A204.1 (cell line): ENCODE measurements around the gene NEUROD2.

ENCODE experiments used
- FAIRE-seq: peaks from 2 replicates; lab custom pipeline; 2012; peaks lifted over from hg19 to GRCh38; lab: Jason Lieb, UNC

NEUROD2 gene

DNA sequence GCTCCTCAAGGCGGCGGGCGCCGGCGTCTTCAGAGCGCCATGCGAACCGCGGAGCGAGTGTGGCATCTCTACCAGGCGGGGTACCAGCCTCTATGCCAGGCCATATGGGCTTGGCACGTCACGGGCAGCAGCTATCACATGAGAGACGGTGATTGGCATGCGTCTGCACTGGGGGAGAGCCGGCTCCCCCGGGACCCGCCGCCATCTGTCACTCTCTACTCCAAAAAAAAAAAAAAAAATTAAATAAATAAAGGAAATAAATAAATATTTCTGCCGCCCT lies at the start of gene NEUROD2:
Gene NEUROD2, minus strand, starts transcription at position 70 of the 280 bp plus-strand sequence. CDS start 1,321 bp downstream, outside the sequence.
- no peak for FAIRE-seq

DNA sequence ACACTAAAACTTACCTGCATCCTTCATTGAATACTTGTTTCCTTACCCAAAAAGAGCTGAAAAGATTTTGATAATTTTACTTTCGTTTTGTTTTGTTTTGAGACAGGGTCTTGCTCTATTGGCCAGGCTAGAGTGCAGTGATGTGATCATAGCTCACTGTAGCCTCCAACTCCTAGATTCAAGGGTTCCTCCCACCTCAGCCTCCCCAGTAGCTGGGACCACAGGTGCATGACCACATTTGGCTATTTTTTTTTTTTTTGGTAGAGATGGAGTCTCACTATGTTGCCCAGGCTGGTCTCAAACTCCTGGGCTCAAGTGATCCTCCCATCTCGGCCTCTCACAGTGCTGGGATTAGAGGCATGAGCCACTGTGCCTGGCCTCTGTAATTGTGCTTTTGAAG lies 47.4 kb upstream of the NEUROD2 start:
- FAIRE-seq: no peak

DNA sequence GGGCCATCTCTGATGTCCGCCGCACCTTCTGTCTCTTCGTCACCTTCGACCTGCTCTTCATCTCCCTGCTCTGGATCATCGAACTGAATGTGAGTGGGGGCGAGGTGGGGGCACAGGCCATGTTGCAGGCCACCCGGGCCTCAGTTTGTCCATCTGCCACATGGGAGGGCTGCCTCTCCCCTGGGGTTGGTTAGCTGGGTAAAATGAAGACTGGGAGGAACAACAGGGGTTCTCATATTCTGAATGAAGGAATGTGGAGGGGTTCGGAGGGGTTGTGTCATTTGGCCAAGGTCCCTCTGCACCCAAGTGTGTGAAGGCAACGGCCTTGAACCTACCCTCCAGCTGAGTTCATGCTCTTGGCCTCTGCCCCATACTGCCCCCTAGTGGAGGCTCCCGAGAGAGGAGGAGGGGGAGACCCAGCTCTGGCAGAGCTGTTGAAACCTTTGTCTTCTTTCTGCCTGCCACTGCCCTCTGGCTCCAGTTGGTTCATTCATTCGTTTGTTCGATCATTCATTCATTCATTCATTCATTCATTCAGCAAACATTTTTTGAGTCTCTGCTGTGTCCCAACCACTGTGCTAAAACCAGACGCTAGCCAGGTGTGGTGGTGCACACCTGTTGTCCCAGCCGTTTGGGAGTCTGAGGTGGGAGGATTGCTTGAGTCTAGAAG lies 46.1 kb upstream of the NEUROD2 start:
- FAIRE-seq: no peak

DNA sequence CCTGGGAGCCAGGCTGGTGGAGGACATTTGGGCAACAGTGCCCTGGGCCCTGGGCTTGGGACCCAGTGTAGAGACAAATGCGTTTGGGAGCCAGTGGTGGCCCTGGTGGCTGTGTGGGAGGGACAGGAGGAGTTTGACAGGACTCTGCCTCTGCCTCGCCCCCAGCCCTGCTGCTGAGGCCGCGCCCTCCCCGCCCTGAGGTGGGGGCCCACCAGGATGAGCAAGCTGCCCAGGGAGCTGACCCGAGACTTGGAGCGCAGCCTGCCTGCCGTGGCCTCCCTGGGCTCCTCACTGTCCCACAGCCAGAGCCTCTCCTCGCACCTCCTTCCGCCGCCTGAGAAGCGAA lies 45.6 kb upstream of the NEUROD2 start:
- no peak for FAIRE-seq

DNA sequence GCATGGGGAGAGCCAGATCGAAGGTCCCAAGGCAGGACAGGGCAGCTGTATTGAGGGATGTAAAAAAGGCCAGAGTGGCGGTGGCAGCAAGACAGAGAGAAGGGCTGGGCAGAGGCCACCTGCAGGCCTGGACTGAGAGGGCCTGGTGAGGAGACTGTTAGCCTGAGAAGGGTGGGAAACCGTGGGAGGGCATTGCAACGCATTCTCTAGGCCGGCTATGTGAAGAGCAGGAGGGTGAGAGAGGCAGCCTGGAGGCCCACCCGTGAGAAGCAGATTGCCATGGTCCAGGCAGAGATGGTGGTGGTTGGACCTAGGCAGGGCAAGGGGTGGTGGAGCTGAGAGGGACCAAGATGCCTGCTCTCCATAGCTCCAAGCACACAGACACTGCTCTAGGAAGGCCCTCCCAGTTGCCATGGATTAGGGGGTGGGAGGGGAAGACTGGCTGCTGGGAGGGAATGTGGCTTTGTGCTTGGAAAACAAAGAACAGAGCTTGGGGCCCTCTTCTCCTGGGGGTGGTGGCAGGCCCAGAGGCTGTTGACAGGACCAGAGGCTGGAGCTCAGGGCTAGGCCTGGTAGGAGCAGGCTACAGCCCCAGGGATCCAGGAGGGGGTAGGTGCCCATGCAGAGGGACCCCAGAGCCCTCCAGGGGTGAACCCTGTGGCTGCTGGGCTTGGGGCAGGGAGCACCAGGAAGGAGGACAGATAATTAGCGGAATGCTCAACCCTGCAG lies 45.0 kb upstream of the NEUROD2 start:
- no peak for FAIRE-seq

DNA sequence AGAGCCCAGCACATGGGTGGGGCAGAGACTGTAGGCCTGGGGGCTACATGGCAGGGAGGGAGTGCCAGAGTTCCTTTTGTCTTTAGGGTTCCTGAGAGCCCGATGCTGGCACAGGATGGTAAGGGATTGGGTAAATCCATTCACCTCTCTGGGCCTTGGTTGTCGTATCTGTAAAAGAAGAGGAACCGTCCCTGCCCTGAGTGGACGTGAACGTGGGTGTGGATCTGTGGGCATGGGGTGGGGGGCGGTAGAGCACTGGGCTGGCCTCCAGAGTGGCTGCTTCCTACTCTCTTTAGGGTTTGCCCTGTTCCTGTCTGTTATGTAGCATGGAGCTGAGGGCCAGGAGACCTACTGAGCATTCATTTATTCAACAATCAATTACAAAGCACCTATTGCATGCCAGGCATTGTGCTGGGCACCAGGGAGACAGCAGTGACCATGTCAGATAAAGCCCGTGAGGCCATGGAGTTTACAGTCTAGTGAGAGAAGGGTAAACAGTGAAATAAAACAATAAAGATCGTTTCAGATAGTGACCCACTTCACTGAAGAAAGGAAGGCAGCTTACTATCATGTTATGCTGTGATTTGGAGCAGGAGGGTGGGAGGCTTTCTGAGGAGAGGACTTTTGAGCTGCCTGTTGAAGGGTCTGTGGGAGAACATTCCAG lies 44.3 kb upstream of the NEUROD2 start:
- no peak for FAIRE-seq

DNA sequence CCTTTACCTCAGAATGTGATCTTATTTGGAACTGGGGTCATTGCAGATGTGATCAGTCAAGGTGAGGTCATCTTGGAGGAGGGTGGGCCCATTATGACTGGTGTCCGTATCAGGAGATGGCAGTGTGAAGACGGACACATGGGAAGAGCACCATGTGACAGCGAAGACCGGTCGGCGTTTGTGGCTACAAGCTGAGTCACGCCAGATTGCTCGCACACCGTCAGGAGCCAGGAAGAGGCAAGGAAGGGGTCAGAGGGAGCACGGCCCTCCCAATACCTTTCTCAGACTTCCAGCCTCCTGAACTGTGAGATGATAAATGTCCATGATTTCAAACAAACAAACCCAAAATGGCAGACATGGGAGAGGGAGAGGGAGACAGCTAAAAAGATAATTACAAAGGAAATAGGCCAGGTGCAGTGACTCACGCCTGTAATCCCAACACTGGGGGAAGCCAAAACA lies 42.4 kb upstream of the NEUROD2 start:
- FAIRE-seq: no peak

DNA sequence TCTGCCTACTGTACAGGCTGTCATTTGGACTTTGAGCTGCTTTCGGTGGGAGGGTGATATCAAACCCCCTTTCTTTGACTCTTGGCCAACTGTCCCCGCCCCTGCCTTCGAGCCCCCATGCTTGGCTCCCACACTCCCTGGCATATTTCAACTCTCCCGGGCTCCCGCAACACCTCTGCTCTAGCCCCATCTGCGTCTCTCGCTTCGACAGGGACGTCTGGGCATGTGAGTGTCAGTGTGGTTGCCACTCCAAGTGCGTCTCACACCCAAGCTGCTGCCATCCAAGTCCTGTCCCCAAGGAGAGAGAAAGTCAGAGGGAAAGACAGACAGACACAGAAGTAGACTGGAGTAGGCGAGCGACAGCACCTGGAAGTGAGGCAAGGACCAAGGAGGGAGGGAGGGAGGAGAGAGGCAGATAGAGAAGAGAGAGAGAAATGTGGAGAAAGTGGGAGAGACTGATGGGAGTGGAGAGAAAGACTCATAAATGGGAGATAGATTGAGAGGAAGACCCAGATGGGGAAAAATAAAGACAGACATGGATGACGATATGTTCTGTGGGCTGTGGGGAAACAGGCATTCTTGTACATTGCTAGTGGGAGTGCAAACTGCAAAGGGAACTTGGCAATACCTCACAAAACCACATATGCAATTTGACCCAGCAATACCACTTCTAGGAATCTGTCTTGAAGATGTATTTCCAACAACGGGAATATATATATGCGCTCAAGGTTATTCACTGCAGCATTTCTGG lies 41.1 kb upstream of the NEUROD2 start:
- no peak for FAIRE-seq

DNA sequence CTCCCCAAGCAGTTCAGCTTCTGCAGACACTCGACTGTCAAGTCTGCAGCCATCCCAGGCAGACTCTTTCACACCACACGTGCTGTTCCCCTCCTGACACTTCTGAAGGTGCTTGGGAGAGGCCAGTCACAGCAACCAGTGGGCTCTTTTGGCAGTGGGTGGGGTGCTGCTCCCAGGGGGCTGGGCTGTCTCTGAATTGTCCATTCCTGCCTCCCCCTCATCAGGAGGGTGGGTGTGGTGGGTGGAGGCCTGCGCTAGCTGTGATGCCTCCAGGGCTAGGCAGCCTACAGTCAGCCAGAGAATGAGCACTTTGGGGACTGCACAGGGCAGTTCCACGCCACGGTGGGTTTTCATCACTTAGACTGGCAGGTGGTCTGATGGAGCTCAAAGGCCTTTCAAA lies 39.5 kb upstream of the NEUROD2 start:
- FAIRE-seq: no peak

DNA sequence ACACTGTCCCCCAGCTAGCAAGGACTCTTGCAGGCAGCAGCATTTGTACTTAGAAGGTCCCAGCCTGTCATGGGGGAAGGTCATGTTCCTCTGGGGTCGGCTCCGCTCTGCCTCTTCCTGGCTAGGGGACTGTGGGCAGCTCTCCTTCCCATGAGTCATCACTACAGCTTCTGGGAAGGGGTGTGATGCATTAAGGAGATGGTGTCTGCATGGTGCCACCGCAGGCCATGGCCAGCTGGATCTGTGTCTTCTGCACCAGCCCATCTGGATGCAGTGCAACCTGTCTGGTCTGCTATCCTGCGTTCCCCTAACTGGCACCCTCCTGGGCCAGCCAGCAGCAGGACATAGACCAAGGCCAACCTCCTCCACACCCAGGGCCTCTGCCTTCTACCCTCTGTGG lies 35.6 kb upstream of the NEUROD2 start:
- no peak for FAIRE-seq

DNA sequence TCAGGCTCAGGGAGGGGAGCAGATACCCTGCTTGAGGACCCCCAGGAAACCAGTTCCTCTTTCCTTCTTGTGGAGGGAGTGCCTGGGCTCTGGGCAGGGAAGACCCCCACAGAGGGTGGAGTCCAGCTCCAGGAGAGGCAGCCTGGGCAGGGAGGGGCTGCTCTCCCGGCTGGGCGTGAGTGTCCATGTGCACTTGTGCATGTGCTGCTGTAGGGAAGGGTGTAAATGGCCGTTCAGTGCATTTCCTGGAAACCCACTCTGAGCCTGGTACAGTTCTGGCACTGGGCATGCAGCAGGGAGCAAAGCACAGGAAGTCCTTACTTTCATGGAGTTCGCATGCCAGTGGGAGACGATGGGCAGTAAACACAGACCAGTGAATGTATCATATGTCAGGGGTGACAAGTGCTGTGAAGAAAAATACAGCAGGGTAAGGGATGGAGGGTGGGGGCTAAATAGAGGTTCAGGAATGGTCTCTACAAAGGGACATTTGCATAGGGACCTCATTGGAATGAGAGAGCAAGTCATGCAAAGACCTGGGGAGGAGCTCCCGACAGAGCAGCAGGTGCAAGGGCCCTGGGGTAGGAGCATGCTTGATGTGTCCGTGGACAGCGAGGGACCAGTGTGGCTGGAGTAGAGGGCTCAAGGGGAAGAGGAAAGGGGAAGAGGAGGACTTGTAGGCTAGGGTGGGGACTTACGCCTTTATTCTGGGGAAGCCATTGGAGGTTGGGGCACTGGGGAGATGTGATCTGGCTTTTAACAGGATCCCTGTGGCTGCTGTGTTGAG lies 34.8 kb upstream of the NEUROD2 start:
- FAIRE-seq: no peak

DNA sequence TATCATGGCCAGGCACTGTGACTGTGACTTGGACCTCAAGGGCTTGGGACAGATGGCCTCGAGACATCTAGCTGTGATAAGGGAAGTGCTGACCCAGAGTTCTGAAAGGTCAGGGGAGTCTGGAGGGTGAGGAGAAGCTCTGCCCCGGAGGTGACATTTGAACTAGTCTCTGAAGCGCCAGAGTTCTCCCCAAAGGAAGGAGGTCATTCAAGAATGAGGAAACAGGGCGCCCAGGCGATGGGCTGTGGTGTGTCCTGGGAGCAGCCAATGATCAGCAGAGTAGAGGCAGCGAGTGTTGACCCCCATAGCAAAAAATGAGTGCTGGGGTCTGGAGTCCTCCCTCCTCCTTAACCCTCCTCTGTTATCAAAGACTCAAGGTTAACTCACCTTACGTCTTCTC lies 34.2 kb upstream of the NEUROD2 start:
- FAIRE-seq: no peak

DNA sequence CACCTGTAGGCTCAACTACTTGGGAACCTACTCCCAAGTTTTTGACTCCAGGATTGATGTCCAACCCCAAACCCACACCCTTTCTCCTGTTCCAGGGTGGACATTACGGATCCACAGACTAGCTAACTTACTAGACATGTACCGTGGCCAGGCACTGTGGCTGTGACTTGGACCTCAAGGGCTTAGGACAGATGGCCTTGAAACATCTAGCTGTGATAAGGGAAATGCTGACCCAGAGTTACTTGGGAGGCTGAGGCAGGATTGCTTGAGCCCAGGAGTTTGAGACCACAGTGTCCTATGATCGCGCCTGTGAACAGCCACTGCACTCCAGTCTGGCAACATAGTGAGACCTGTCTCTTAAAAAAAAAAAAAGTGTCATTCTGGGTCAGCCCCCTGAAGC lies 33.4 kb upstream of the NEUROD2 start:
- no peak for FAIRE-seq

DNA sequence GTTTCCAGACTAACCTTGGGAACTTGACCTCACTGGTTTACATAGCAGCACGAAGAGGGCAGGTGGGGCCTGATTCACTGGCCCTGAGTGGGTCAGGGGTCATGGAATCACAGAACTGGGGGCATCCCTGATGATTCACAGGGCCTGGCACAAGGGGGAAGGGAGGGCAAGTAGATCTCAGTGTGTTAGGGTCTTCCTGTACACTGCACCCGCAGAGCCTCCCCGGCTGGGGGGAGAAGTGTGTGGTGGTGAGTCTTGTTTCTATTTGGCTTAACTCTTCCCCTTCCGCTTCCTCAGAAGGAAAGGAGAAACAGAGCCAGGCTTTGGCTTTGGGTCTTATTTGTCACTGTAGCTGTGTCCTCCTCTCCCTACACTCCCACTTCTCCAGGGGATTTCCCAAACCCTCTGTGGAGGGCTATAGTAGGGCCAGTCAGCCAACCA lies 32.9 kb upstream of the NEUROD2 start:
- FAIRE-seq: no peak

DNA sequence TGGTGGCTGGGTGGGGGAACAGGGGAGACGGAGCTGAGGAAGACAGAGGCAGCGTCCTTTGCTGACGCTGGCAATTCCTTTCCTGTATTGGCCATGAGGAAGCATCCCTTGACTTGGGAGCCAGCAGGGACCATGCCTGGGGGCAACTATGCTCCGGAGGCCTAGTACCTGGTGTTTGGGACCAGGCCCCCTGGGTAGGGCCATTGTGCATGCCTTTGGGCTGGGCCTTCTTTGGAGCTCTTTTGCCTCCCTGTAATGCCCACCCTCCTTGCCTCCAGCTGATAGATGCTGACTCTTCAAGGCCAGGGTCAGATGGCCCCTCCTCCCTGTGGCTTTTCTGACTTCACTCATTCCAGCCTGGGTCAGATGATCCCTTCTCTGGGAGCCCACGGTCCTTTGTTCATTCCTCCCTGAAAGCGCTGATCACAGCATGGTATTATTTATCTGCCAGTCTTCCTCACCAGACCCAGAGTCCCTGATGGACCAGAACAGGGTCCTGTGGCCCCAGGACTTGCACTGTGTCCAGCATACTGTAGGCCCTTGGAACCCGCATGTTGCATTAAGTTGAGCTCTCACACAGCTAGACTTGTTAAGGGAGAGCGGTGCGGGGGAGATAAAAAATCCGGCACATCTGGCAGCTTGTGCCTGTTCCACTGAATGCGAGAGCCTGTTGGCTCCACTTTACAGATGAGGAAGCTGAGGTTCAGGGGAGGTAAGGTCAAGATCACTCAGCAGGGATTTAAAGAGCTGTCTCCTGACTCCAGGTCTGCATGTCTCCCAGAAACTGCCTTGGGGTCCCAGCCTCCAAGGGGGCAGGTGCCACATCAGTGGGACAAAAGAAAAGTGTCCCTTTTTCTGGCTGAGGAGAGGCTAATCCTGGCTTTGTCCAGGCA lies 32.1 kb upstream of the NEUROD2 start:
- FAIRE-seq: no peak

DNA sequence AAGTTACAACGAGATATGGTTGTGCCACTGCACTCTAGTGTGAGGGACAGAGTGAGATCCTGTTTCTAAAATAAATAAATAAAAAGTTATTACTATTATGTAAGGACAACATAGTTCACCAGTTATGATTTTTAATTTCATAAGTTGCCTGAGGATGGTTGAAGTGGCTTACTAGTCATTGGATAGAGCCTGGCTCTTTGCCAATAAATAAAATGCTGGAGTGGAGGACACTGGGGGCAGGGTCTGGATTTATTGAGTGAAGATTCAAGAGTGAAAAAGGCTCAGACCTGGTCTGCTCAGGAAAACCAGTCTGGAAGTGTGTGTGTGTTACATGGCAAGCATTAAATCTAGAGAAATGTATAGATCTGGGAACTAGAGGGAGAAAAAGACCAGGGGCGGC lies 31.3 kb upstream of the NEUROD2 start:
- FAIRE-seq: no peak

DNA sequence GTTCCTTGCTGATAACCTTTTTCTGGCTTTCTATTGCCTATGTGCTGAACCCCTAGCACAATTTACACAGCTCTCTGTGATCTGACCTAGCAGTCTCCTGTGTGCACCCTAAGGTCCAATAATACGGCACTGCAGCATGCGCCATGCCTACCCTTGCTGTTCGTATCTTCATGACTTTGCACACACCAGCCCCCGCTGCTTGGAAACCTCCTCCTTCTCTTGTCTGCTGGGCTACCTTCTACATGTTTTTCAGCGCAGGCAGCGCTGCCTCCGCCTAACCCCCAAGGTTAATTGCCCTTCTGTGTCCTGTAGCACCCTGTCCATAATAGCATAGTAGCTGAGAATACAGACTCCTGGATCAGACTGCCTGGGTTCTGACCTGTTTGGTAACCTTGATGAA lies 30.6 kb upstream of the NEUROD2 start:
- no peak for FAIRE-seq

DNA sequence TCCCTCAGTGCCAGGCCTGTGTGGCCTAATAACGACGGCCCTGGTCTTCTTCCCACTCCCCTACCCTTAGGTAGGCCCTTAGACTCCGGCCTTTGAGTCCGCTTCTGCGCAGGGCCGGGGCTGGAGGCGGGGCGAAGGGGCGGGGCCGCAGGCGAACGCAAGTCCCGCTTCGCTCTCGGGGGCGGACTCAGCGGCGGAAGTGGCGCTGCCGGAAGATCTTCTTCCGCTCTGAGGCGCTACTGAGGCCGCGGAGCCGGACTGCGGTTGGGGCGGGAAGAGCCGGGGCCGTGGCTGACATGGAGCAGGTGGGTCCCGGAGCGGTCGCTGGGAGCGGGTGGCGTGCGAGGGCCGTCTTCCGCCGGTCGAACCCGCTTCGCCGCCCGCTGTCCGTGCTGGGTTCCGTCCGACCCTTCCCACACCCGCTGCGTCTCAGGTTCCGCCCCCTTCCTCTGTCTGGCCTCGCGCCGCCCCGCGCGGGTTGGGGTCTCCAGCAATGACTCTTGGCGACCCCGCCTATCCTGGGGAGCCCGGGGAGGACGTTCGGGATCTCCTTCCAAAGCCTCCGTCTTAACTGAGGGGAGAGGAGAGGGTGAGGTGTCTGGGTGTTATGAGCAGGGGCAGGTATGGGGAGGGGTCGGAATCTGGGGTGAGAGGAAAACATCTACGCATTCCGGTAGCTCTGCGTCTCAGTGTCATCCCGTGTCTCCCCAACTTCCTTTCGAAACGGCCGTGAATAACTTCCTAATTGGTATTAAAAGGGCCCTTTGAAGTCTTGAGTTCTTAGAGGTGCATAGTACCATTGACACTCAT lies 29.4 kb upstream of the NEUROD2 start, which contains the start of gene STARD3:
Gene STARD3, plus strand, starts transcription at position 218 of the 810 bp plus-strand sequence. CDS start 16,388 bp downstream, outside the sequence.
- FAIRE-seq: no peak

DNA sequence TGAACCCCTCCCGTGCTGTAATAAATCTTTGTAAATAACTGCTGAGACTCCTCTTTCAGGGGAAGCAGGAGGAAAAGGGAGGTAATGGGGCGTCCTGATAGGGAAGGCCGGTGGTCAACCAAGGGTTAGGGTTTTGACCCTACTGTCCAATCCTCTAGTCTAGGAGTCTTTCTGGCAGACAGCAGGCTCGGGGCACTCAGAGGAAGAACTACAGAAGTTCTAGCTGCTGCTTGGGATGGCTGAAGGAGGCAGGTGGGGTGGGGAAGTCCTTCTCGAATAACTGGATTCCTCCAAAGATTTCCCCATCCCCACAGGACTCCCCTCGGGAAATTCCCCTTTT lies 28.8 kb upstream of the NEUROD2 start:
- FAIRE-seq: no peak

DNA sequence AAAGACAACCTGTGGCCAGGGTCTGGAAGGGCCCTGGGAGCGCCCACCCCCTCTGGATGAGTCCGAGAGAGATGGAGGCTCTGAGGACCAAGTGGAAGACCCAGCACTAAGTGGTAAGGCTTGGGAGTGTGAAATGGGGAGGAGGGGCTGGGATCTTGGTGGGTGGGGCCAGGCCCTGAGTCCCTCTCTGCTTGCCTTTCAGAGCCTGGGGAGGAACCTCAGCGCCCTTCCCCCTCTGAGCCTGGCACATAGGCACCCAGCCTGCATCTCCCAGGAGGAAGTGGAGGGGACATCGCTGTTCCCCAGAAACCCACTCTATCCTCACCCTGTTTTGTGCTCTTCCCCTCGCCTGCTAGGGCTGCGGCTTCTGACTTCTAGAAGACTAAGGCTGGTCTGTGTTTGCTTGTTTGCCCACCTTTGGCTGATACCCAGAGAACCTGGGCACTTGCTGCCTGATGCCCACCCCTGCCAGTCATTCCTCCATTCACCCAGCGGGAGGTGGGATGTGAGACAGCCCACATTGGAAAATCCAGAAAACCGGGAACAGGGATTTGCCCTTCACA lies 28.0 kb upstream of the NEUROD2 start:
- no peak for FAIRE-seq
